ENCODE data around the gene NMT2. TPM values are rescaled to one million over a fixed set of nuclear protein-coding genes. Genes with fewer than 3 reads are reported as not detected.

Gene NMT2
- polyA plus RNA-seq, 1 donor from 2014 or later: 24.6 TPM

- no peaks in the 10 kb centered on the region for H3K9me3 ChIP-seq (ENCODE audit: low read length)
- H4K20me1 ChIP-seq (ENCODE audit: insufficient read depth): no peaks in the 10 kb centered on the region
- TF ChIP-seq CTCF (IDR thresholded peaks at IDR 0.05; ENCODE audit: poor library complexity, severe bottlenecking): no peak
- no peak for TF ChIP-seq RAD21 (conservative IDR thresholded peaks at IDR 0.05)
- no peak for TF ChIP-seq EP300 (conservative IDR thresholded peaks at IDR 0.05; ENCODE audit: poor library complexity, severe bottlenecking)
- no peak for TF ChIP-seq TAF1 (IDR thresholded peaks at IDR 0.05; ENCODE audit: low read depth)
- TF ChIP-seq POLR2AphosphoS5 (IDR thresholded peaks at IDR 0.05): no peak
- TF ChIP-seq SMC3 (conservative IDR thresholded peaks at IDR 0.05; ENCODE audit: poor library complexity): no peak
- no peak for TF ChIP-seq EZH2 (IDR thresholded peaks at IDR 0.05; ENCODE audit: borderline replicate concordance, insufficient read depth, low read length, poor library complexity, severe bottlenecking)
- no peak for TF ChIP-seq MXI1 (conservative IDR thresholded peaks at IDR 0.05; ENCODE audit: poor library complexity, severe bottlenecking)
- H2AFZ ChIP-seq (ENCODE audit: low read depth, low read length): no peak overlapping the region
- no peak overlapping the region for H3K4me3 ChIP-seq (ENCODE audit: low read length)
- peaks cover 10% of the 10 kb centered on the region for H3K79me2 ChIP-seq (replicated peaks; ENCODE audit: insufficient read depth, low read length)
- no peaks in the 10 kb centered on the region for H3K27me3 ChIP-seq (ENCODE audit: insufficient read depth, low read depth, low read length)
- no peak overlapping the region for H3K27ac ChIP-seq (ENCODE audit: low read length)
- H3K9ac ChIP-seq (ENCODE audit: low read length): no peak overlapping the region
- H3K36me3 ChIP-seq (ENCODE audit: insufficient read depth, low read length): no peaks in the 10 kb centered on the region
- no peaks in the 10 kb centered on the region for H3K9me2 ChIP-seq (ENCODE audit: insufficient read depth, low read length)
- no peaks in the 10 kb centered on the region for H3F3A ChIP-seq (ENCODE audit: insufficient read depth, low read length, poor library complexity, severe bottlenecking)
- no peak overlapping the region for H3K4me2 ChIP-seq (ENCODE audit: low read length)
Observed at GRCh38 chr10:15099886-15100285, 68.6 kb downstream of the NMT2 start.

GRCh38 chr10:15097011-15097812, 71.3 kb downstream of the NMT2 start, which contains the start of gene RPP38:
Gene RPP38 (plus strand): TSS chr10:15097355. CDS start chr10:15103315, 5,960 bp downstream.
- Histone ChIP-seq H3K9ac (ENCODE audit: low read length) (peak within 1 kb of the TSS; percentile 93), H3K4me3 (ENCODE audit: low read length) (peak within 1 kb of the TSS; percentile 86), H3F3A (ENCODE audit: insufficient read depth, low read length, poor library complexity, severe bottlenecking) (no peaks in the 10 kb centered on the region), H3K36me3 (ENCODE audit: insufficient read depth, low read length) (no peaks in the 10 kb centered on the region), H3K4me2 (ENCODE audit: low read length) (peak within 1 kb of the TSS; percentile 87), H3K27me3 (ENCODE audit: insufficient read depth, low read depth, low read length) (no peaks in the 10 kb centered on the region), H4K20me1 (ENCODE audit: insufficient read depth) (no peaks in the 10 kb centered on the region), H3K9me2 (ENCODE audit: insufficient read depth, low read length) (no peaks in the 10 kb centered on the region), H3K27ac (ENCODE audit: low read length) (peak within 1 kb of the TSS; percentile 95), H3K79me2 (replicated peaks; ENCODE audit: insufficient read depth, low read length) (peaks cover 10% of the 10 kb centered on the region), H3K9me3 (ENCODE audit: low read length) (no peaks in the 10 kb centered on the region), H2AFZ (ENCODE audit: low read depth, low read length) (peak within 1 kb of the TSS; percentile 86)
- TF ChIP-seq TAF1 (IDR thresholded peaks at IDR 0.05; ENCODE audit: low read depth) (peak; percentile 58), MXI1 (conservative IDR thresholded peaks at IDR 0.05; ENCODE audit: poor library complexity, severe bottlenecking) (peak; percentile 91), POLR2AphosphoS5 (IDR thresholded peaks at IDR 0.05) (peak; percentile 90), CTCF (IDR thresholded peaks at IDR 0.05; ENCODE audit: poor library complexity, severe bottlenecking) (no peak), EZH2 (IDR thresholded peaks at IDR 0.05; ENCODE audit: borderline replicate concordance, insufficient read depth, low read length, poor library complexity, severe bottlenecking) (no peak), SMC3 (conservative IDR thresholded peaks at IDR 0.05; ENCODE audit: poor library complexity) (peak; percentile 28), REST (IDR thresholded peaks at IDR 0.05; ENCODE audit: borderline replicate concordance) (peak; percentile 46)
